GM12801 (cell line): ENCODE measurements around the gene APOL3.

Source experiments
- CTCF ChIP-seq: IDR thresholded peaks from one replicate; pipeline ENCODE4 v1.5.1; 2011; ENCODE audit warnings: control low read depth; ENCODE audit not compliant: insufficient read length; ENCODE audit errors: extremely low read depth

Gene APOL3

GRCh38 chr22:36149441-36149840 is 11.1 kb downstream of the APOL3 start:
- TF ChIP-seq CTCF: no peak

- no peak for TF ChIP-seq CTCF
These were observed 12.1 kb downstream of the APOL3 start for GRCh38 chr22:36148411-36148810.

- TF ChIP-seq CTCF: no peak
These were observed 13.3 kb downstream of the APOL3 start for GRCh38 chr22:36147196-36147791.

- TF ChIP-seq CTCF: no peak
These were observed 14.7 kb downstream of the APOL3 start for GRCh38 chr22:36145881-36146280.

GRCh38 chr22:36144886-36145541 is 15.5 kb downstream of the APOL3 start:
- TF ChIP-seq CTCF: no peak

GRCh38 chr22:36143956-36144355 is 16.6 kb downstream of the APOL3 start:
- TF ChIP-seq CTCF: no peak

- TF ChIP-seq CTCF: no peak
These were observed 17.3 kb downstream of the APOL3 start for GRCh38 chr22:36143066-36143815.
